ENCODE data around the gene CCDC154. TPM values are rescaled to one million over a fixed set of nuclear protein-coding genes. Genes with fewer than 3 reads are reported as not detected.
"Not testable (repeated sequence)": the region's sequence is repeated elsewhere in the genome, so short reads cannot be mapped to it uniquely, and the experiment has no call there.

Gene CCDC154
- total RNA-seq, result 0.13 TPM in 2 replicates

GRCh38 chr16:1443980-1444729, at the start of gene CCDC154:
Gene CCDC154, minus strand, starts transcription at chr16:1444556. Its CDS starts 234 bp downstream, at chr16:1444322.
- DNase-seq (ENCODE audit: low read depth in 2 of 2), result no peak

- peak in 1 of 2 donors; percentile 17 for DNase-seq (ENCODE audit: low read depth in 2 of 2)
Observed at GRCh38 chr16:1493746-1494094, 49.4 kb upstream of the CCDC154 start.

GRCh38 chr16:1492923-1493745, 48.8 kb upstream of the CCDC154 start, which contains the start of gene TELO2:
Gene TELO2, plus strand, starts transcription at chr16:1493360. Its CDS starts 922 bp downstream, at chr16:1494282.
- DNase-seq (ENCODE audit: low read depth in 2 of 2), result peak; percentile 45 to 79

GRCh38 chr16:1492082-1492922, 47.9 kb upstream of the CCDC154 start:
- DNase-seq (ENCODE audit: low read depth in 2 of 2), result no peak

- no peak for DNase-seq (ENCODE audit: low read depth in 2 of 2)
Observed at GRCh38 chr16:1491327-1491726, 47.0 kb upstream of the CCDC154 start.

GRCh38 chr16:1489077-1489476, 44.7 kb upstream of the CCDC154 start:
- no peak for DNase-seq (ENCODE audit: low read depth in 2 of 2)

GRCh38 chr16:1488619-1489018, 44.3 kb upstream of the CCDC154 start, which contains the start of gene PTX4:
Gene PTX4, minus strand, starts transcription at chr16:1488944. Its CDS starts 35 bp downstream, at chr16:1488909.
- no peak for DNase-seq (ENCODE audit: low read depth in 2 of 2)

GRCh38 chr16:1488054-1488601, 43.8 kb upstream of the CCDC154 start:
- no peak for DNase-seq (ENCODE audit: low read depth in 2 of 2)

GRCh38 chr16:1487395-1488053, 43.2 kb upstream of the CCDC154 start:
- DNase-seq (ENCODE audit: low read depth in 2 of 2), result no peak

- DNase-seq (ENCODE audit: low read depth in 2 of 2), result no peak
Observed at GRCh38 chr16:1486551-1487390, 42.4 kb upstream of the CCDC154 start.

- DNase-seq (ENCODE audit: low read depth in 2 of 2), result no peak
Observed at GRCh38 chr16:1485847-1486496, 41.6 kb upstream of the CCDC154 start.

GRCh38 chr16:1481906-1482835, 37.8 kb upstream of the CCDC154 start:
- no peak for DNase-seq (ENCODE audit: low read depth in 2 of 2)

- DNase-seq (ENCODE audit: low read depth in 2 of 2), result not testable (repeated sequence)
Observed at GRCh38 chr16:1478937-1479336, 34.6 kb upstream of the CCDC154 start.

- no peak for DNase-seq (ENCODE audit: low read depth in 2 of 2)
Observed at GRCh38 chr16:1477033-1477432, 32.7 kb upstream of the CCDC154 start.

GRCh38 chr16:1475552-1476114, 31.3 kb upstream of the CCDC154 start:
- DNase-seq (ENCODE audit: low read depth in 2 of 2), result no peak

GRCh38 chr16:1474796-1475551, 30.6 kb upstream of the CCDC154 start, which contains the start of gene CLCN7:
Gene CLCN7, minus strand, starts transcription at chr16:1475028. Its CDS starts 54 bp downstream, at chr16:1474974.
- peak; percentile 72 to 92 for DNase-seq (ENCODE audit: low read depth in 2 of 2)
